HepG2 (cell line): ENCODE data around the gene NPBWR2. TPM values are rescaled to one million over a fixed set of nuclear protein-coding genes. Genes with fewer than 3 reads are reported as not detected.

ENCODE experiments used
- AHR ChIP-seq: IDR thresholded peaks from 2 replicates; pipeline ENCODE4 v1.6.1; 2018; ENCODE audit warnings: missing genetic modification reagents, missing compliant biosample characterization
- BRD4 ChIP-seq: sonication (generic); formaldehyde crosslinking; IDR thresholded peaks from 2 replicates; pipeline ENCODE4 v1.4.0; 2020; ENCODE audit warnings: missing genetic modification reagents
- RFXANK ChIP-seq: IDR thresholded peaks from 2 replicates; pipeline ENCODE4 v1.6.1; 2016
- TAF1 ChIP-seq: sonication (generic); formaldehyde crosslinking; IDR thresholded peaks from 2 replicates; pipeline ENCODE4 v1.4.0; 2020; ENCODE audit warnings: missing genetic modification reagents
- ZKSCAN1 ChIP-seq: fragments of 150-350 bp; IDR thresholded peaks from 2 replicates; pipeline ENCODE4 v1.6.1; 2014; ENCODE audit warnings: low read length
- ZNF124 ChIP-seq: sonication (generic); formaldehyde crosslinking; IDR thresholded peaks from 2 replicates; pipeline ENCODE4 v1.4.0; 2020; ENCODE audit warnings: missing genetic modification reagents
- ZNF280B ChIP-seq: sonication (generic); formaldehyde crosslinking; IDR thresholded peaks from 2 replicates; pipeline ENCODE4 v1.5.0; 2020; ENCODE audit warnings: missing genetic modification reagents, mild to moderate bottlenecking, borderline replicate concordance
- ZNF598 ChIP-seq: sonication (generic); formaldehyde crosslinking; IDR thresholded peaks from 2 replicates; pipeline ENCODE4 v1.5.1; 2020; ENCODE audit warnings: mild to moderate bottlenecking, missing genetic modification reagents, borderline replicate concordance
- ZNF788 ChIP-seq: sonication (generic); formaldehyde crosslinking; IDR thresholded peaks from 2 replicates; pipeline ENCODE4 v1.5.0; 2020; ENCODE audit warnings: mild to moderate bottlenecking, missing genetic modification reagents, borderline replicate concordance
- ZNF790 ChIP-seq: sonication (generic); formaldehyde crosslinking; IDR thresholded peaks from 2 replicates; pipeline ENCODE4 v1.8.0; 2022; ENCODE audit warnings: missing genetic modification reagents, mild to moderate bottlenecking, borderline replicate concordance
- polyA plus RNA-seq, 8 experiments: library from polyadenylated mRNA; depleted of rRNA in 3 of 8; stranded (reverse) in 7 of 8; unstranded in 1 of 8; fragments of >200 nt; fragmentation: Illumina TruSeq in 4 of 8; extraction: Trizol in 4 of 8; gene quantifications; 2 replicates each; pipeline versions ENCODE4 v1.2.1 to v1.2.3, GENCODE V29; 2011 to 2016; ENCODE audit warnings: low read depth in 4 of 8, missing spikeins in 1 of 8, mixed read lengths in 1 of 8; ENCODE audit not compliant: insufficient read depth in 1 of 8
- total RNA-seq, 5 experiments: library from RNA; depleted of rRNA; stranded (reverse); fragments of >200 nt; fragmentation: Illumina TruSeq; extraction: Trizol; gene quantifications; 2 replicates each; pipeline ENCODE4 v1.2.3, GENCODE V29; 2016; ENCODE audit warnings: low read depth in 1 of 5
- TF ChIP-seq, protein P1 (sequence below): sonication (generic); formaldehyde crosslinking; IDR thresholded peaks from 2 replicates; pipeline ENCODE4 v1.4.0; 2020; ENCODE audit warnings: low read depth, missing genetic modification reagents
- TF ChIP-seq, protein P2 (sequence below): sonication (generic); formaldehyde crosslinking; IDR thresholded peaks from 2 replicates; pipeline ENCODE4 v1.4.0; 2020; ENCODE audit warnings: missing genetic modification reagents, borderline replicate concordance

NPBWR2 gene
- total and polyA plus RNA-seq, 2 of the 13 experiments (the other 11 are each of a cell fraction or from before 2014, with no cell fraction given) = not detected

DNA sequence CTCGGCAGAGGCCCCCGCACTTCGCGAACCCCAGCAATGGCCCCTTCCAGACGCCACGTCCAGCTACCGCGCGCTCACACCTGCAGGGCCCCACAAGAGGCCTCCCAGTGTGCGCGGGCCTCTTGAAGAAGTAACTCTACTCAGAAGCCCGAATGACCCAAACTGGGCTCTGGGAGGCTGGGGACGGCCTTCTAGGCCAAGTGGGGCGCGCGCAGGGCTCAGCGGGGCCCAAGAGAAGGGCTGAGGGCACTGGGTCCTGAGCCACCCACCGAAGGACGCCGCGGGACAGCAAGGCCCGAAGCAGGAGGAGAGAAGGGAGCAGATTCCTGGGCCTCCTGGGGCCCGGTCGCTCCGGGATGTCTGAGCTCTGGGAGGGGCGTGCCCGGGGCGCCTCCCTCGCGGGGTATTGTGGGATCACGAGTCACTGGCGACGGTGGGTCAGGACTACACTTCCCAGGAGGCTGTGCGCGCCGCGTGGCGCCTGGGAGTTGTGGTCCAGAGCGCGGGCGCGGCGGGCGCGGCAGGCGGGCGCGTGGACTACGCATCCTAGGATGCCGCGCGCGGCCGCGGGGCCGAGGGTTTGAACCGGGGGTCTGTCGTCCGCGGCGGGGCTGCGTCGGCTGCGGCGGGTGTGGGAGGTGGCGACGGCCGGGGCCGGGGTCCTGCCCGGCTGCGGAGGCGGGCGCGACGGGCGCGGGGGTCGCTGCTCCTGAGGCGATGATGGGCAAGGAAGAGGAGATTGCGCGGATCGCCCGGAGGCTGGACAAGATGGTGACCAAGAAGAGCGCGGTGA lies 44.6 kb downstream of the NPBWR2 start, which contains the start of gene TCEA2 (continued):
- TF ChIP-seq, protein P1, sequence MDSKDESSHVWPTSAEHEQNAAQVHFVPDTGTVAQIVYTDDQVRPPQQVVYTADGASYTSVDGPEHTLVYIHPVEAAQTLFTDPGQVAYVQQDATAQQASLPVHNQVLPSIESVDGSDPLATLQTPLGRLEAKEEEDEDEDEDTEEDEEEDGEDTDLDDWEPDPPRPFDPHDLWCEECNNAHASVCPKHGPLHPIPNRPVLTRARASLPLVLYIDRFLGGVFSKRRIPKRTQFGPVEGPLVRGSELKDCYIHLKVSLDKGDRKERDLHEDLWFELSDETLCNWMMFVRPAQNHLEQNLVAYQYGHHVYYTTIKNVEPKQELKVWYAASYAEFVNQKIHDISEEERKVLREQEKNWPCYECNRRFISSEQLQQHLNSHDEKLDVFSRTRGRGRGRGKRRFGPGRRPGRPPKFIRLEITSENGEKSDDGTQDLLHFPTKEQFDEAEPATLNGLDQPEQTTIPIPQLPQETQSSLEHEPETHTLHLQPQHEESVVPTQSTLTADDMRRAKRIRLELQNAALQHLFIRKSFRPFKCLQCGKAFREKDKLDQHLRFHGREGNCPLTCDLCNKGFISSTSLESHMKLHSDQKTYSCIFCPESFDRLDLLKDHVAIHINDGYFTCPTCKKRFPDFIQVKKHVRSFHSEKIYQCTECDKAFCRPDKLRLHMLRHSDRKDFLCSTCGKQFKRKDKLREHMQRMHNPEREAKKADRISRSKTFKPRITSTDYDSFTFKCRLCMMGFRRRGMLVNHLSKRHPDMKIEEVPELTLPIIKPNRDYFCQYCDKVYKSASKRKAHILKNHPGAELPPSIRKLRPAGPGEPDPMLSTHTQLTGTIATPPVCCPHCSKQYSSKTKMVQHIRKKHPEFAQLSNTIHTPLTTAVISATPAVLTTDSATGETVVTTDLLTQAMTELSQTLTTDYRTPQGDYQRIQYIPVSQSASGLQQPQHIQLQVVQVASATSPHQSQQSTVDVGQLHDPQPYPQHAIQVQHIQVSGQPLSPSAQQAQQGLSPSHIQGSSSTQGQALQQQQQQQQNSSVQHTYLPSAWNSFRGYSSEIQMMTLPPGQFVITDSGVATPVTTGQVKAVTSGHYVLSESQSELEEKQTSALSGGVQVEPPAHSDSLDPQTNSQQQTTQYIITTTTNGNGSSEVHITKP (CRISPR knock-in tag) = peak; percentile 58; the same call in 1 of the 2 replicates
- TF ChIP-seq ZNF280B (CRISPR knock-in tag) (peak; percentile 93), TAF1 (CRISPR knock-in tag) (peak; percentile 87), ZNF598 (peak; percentile 95; the same call in 1 of the 2 replicates), ZNF788 (CRISPR knock-in tag) (peak; percentile 97), BRD4 (no peak; the same call in 1 of the 2 replicates), ZNF124 (CRISPR knock-in tag) (peak; percentile 97), ZKSCAN1 (no peak; the same call in 1 of the 2 replicates), AHR (CRISPR knock-in tag) (peak; percentile 96), RFXANK (CRISPR knock-in tag) (peak; percentile 91), ZNF790 (CRISPR knock-in tag) (no peak)
- TF ChIP-seq, protein P2, sequence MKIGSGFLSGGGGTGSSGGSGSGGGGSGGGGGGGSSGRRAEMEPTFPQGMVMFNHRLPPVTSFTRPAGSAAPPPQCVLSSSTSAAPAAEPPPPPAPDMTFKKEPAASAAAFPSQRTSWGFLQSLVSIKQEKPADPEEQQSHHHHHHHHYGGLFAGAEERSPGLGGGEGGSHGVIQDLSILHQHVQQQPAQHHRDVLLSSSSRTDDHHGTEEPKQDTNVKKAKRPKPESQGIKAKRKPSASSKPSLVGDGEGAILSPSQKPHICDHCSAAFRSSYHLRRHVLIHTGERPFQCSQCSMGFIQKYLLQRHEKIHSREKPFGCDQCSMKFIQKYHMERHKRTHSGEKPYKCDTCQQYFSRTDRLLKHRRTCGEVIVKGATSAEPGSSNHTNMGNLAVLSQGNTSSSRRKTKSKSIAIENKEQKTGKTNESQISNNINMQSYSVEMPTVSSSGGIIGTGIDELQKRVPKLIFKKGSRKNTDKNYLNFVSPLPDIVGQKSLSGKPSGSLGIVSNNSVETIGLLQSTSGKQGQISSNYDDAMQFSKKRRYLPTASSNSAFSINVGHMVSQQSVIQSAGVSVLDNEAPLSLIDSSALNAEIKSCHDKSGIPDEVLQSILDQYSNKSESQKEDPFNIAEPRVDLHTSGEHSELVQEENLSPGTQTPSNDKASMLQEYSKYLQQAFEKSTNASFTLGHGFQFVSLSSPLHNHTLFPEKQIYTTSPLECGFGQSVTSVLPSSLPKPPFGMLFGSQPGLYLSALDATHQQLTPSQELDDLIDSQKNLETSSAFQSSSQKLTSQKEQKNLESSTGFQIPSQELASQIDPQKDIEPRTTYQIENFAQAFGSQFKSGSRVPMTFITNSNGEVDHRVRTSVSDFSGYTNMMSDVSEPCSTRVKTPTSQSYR (CRISPR knock-in tag) = peak; percentile 65; the same call in 1 of the 2 replicates
